GM11168 (cell line): ENCODE data around the gene ZNF260.
"Not testable (repeated sequence)": the region's sequence is repeated elsewhere in the genome, so short reads cannot be mapped to it uniquely, and the experiment has no call there.

Experiments
- in situ Hi-C: fragments of 300-500 bp; cut with MboI; formaldehyde crosslinking; loops from one replicate; pipeline ENCODE4 v1.12.0; 2022; ENCODE audit warnings: low sequenced_read_pairs; ENCODE audit not compliant: unreplicated experiment

The ZNF260 gene

GRCh38 chr19:36528194-36528920 lies at the start of gene ZNF260:
TSS of gene ZNF260 (minus strand) at chr19:36528271. CDS start at chr19:36515238, 13,033 bp downstream.
- in situ Hi-C loops, result no loop called here

- in situ Hi-C loops, result no loop called here
These were observed 49.4 kb upstream of the ZNF260 start for GRCh38 chr19:36577271-36577996.

GRCh38 chr19:36574741-36575140 lies 46.7 kb upstream of the ZNF260 start:
- in situ Hi-C loops, result no loop called here

- in situ Hi-C loops, result no loop called here
These were observed 46.0 kb upstream of the ZNF260 start for GRCh38 chr19:36573895-36574720.

GRCh38 chr19:36573020-36573894 lies 45.2 kb upstream of the ZNF260 start, which contains the start of gene ZNF529:
TSS of gene ZNF529 (minus strand) at chr19:36573292. CDS start at chr19:36572346, 946 bp downstream.
- in situ Hi-C loops, result no loop called here

- in situ Hi-C loops, result no loop called here
These were observed 44.5 kb upstream of the ZNF260 start for GRCh38 chr19:36572593-36573019.

- in situ Hi-C loops, result no loop called here
These were observed 36.3 kb upstream of the ZNF260 start for GRCh38 chr19:36564391-36564790.

- in situ Hi-C loops, result no loop called here
These were observed 19.1 kb upstream of the ZNF260 start for GRCh38 chr19:36547001-36547732.

GRCh38 chr19:36528921-36529518 lies 949 bp upstream of the ZNF260 start:
- in situ Hi-C loops, result no loop called here

- in situ Hi-C loops, result no loop called here
These were observed 238 bp downstream of the ZNF260 start for GRCh38 chr19:36527873-36528193.

GRCh38 chr19:36527341-36527740 lies 730 bp downstream of the ZNF260 start:
- in situ Hi-C loops, result no loop called here

GRCh38 chr19:36526581-36526980 lies 1.5 kb downstream of the ZNF260 start:
- in situ Hi-C loops, result no loop called here

- in situ Hi-C loops, result no loop called here
These were observed 3.5 kb downstream of the ZNF260 start for GRCh38 chr19:36524617-36525016.

- in situ Hi-C loops, result no loop called here
These were observed 14.0 kb downstream of the ZNF260 start for GRCh38 chr19:36514012-36514612.

GRCh38 chr19:36508325-36508724 lies 19.7 kb downstream of the ZNF260 start:
- in situ Hi-C loops, result no loop called here

GRCh38 chr19:36501973-36502372 lies 26.1 kb downstream of the ZNF260 start:
- in situ Hi-C loops, result no loop called here

- in situ Hi-C loops, result no loop called here
These were observed 31.1 kb downstream of the ZNF260 start for GRCh38 chr19:36497001-36497400.

GRCh38 chr19:36492689-36493453 lies 35.2 kb downstream of the ZNF260 start:
- in situ Hi-C loops, result not testable (repeated sequence)
